HepG2 (cell line): Measurements from ENCODE around the gene DDRGK1. TPM values are rescaled to one million over a fixed set of nuclear protein-coding genes. Genes with fewer than 3 reads are reported as not detected.

Source experiments
- EED ChIP-seq: sonication (generic); formaldehyde crosslinking; IDR thresholded peaks from 2 replicates; pipeline ENCODE4 v1.5.0; 2020; ENCODE audit warnings: mild to moderate bottlenecking, missing genetic modification reagents
- GLI4 ChIP-seq: sonication (generic); formaldehyde crosslinking; IDR thresholded peaks from 2 replicates; pipeline ENCODE4 v1.5.1; 2020; ENCODE audit warnings: missing genetic modification reagents, mild to moderate bottlenecking, moderate library complexity, borderline replicate concordance
- MATR3 ChIP-seq: sonication (generic); formaldehyde crosslinking; IDR thresholded peaks from 2 replicates; pipeline ENCODE4 v1.4.0; 2020; ENCODE audit warnings: missing genetic modification reagents
- MZF1 ChIP-seq: sonication (generic); formaldehyde crosslinking; IDR thresholded peaks from 2 replicates; pipeline ENCODE4 v1.8.1; 2023; ENCODE audit warnings: mild to moderate bottlenecking, missing genetic modification reagents, borderline replicate concordance
- PCBP2 ChIP-seq: fragments of 200-400 bp; formaldehyde crosslinking; optimal IDR thresholded peaks from 2 replicates; pipeline ENCODE3; 2018; ENCODE audit warnings: low read length, low read depth; ENCODE audit not compliant: poor library complexity, severe bottlenecking
- TRIM24 ChIP-seq: sonication (generic); formaldehyde crosslinking; IDR thresholded peaks from 2 replicates; pipeline ENCODE4 v1.8.0; 2022; ENCODE audit warnings: mild to moderate bottlenecking, missing genetic modification reagents
- ZBTB38 ChIP-seq: sonication (generic); formaldehyde crosslinking; IDR thresholded peaks from 2 replicates; pipeline ENCODE4 v1.5.1; 2020; ENCODE audit warnings: mild to moderate bottlenecking, missing genetic modification reagents
- ZFP62 ChIP-seq: sonication (generic); formaldehyde crosslinking; IDR thresholded peaks from 2 replicates; pipeline ENCODE4 v1.4.0; 2020; ENCODE audit warnings: missing genetic modification reagents
- ZFX ChIP-seq: sonication (generic); formaldehyde crosslinking; IDR thresholded peaks from 2 replicates; pipeline ENCODE4 v1.4.0; 2020; ENCODE audit warnings: mild to moderate bottlenecking, low read depth, missing genetic modification reagents, moderate library complexity
- ZNF253 ChIP-seq: sonication (generic); formaldehyde crosslinking; IDR thresholded peaks from 2 replicates; pipeline ENCODE4 v1.8.0; 2022; ENCODE audit warnings: mild to moderate bottlenecking, missing genetic modification reagents, borderline replicate concordance
- ZNF766 ChIP-seq: sonication (generic); formaldehyde crosslinking; IDR thresholded peaks from 2 replicates; pipeline ENCODE4 v1.5.0; 2020; ENCODE audit warnings: missing genetic modification reagents, borderline replicate concordance
- ZSCAN21 ChIP-seq: sonication (generic); formaldehyde crosslinking; IDR thresholded peaks from 2 replicates; pipeline ENCODE4 v1.8.0; 2022; ENCODE audit warnings: mild to moderate bottlenecking, missing genetic modification reagents, moderate library complexity, borderline replicate concordance
- polyA plus RNA-seq, 8 experiments: library from polyadenylated mRNA; depleted of rRNA in 3 of 8; stranded (reverse) in 7 of 8; unstranded in 1 of 8; fragments of >200 nt; fragmentation: Illumina TruSeq in 4 of 8; extraction: Trizol in 4 of 8; gene quantifications; 2 replicates each; pipeline versions ENCODE4 v1.2.1 to v1.2.3, GENCODE V29; 2011 to 2016; ENCODE audit warnings: low read depth in 4 of 8, missing spikeins in 1 of 8, mixed read lengths in 1 of 8; ENCODE audit not compliant: insufficient read depth in 1 of 8
- total RNA-seq, 5 experiments: library from RNA; depleted of rRNA; stranded (reverse); fragments of >200 nt; fragmentation: Illumina TruSeq; extraction: Trizol; gene quantifications; 2 replicates each; pipeline ENCODE4 v1.2.3, GENCODE V29; 2016; ENCODE audit warnings: low read depth in 1 of 5
- TF ChIP-seq, protein P1 (sequence below): sonication (generic); formaldehyde crosslinking; IDR thresholded peaks from 2 replicates; pipeline ENCODE4; 2020; ENCODE audit warnings: missing genetic modification reagents, mild to moderate bottlenecking, borderline replicate concordance
- TF ChIP-seq, protein P2 (sequence below): IDR thresholded peaks from 2 replicates; pipeline ENCODE4 v1.6.1; 2016; ENCODE audit warnings: low read depth, control low read depth
- TF ChIP-seq, protein P3 (sequence below): sonication (generic); formaldehyde crosslinking; IDR thresholded peaks from 2 replicates; pipeline ENCODE4 v1.4.0; 2020; ENCODE audit warnings: mild to moderate bottlenecking, missing genetic modification reagents
- TF ChIP-seq, protein P4 (sequence below): sonication (generic); formaldehyde crosslinking; IDR thresholded peaks from 2 replicates; pipeline ENCODE4 v1.8.0; 2022; ENCODE audit warnings: missing genetic modification reagents, mild to moderate bottlenecking, borderline replicate concordance

The DDRGK1 gene
- total and polyA plus RNA-seq, 2 of the 13 experiments (the other 11 are each of a cell fraction or from before 2014, with no cell fraction given): 96.7 to 149 TPM

DNA sequence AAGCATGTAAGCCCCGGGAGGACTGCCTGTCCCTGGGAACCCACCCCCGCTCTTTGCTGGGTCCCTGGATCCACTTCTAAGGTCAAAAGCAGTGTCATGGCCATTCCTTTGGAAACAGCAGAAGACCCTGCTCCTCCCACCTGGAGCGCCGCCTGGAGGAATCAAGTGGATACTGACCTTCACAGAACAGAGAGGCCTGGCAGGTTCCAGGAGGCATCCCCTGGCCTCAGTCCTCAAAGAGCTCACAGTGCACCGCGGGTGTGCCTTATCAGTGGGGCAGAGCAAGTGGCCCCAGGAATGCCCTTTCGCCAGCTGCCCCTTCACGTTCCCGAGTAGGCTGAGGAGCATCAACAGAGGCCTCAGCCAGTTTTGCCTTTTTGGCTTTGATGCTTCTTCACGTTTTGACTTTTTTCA lies 45.6 kb upstream of the DDRGK1 start (continued):
- TF ChIP-seq, protein P1, sequence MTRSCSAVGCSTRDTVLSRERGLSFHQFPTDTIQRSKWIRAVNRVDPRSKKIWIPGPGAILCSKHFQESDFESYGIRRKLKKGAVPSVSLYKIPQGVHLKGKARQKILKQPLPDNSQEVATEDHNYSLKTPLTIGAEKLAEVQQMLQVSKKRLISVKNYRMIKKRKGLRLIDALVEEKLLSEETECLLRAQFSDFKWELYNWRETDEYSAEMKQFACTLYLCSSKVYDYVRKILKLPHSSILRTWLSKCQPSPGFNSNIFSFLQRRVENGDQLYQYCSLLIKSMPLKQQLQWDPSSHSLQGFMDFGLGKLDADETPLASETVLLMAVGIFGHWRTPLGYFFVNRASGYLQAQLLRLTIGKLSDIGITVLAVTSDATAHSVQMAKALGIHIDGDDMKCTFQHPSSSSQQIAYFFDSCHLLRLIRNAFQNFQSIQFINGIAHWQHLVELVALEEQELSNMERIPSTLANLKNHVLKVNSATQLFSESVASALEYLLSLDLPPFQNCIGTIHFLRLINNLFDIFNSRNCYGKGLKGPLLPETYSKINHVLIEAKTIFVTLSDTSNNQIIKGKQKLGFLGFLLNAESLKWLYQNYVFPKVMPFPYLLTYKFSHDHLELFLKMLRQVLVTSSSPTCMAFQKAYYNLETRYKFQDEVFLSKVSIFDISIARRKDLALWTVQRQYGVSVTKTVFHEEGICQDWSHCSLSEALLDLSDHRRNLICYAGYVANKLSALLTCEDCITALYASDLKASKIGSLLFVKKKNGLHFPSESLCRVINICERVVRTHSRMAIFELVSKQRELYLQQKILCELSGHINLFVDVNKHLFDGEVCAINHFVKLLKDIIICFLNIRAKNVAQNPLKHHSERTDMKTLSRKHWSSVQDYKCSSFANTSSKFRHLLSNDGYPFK (CRISPR knock-in tag): peak; percentile 78; the same call in 1 of the 2 replicates
- TF ChIP-seq ZFP62 (CRISPR knock-in tag) (no peak), MZF1 (CRISPR knock-in tag) (no peak), MATR3 (CRISPR knock-in tag) (no peak), ZNF766 (CRISPR knock-in tag) (no peak), GLI4 (CRISPR knock-in tag) (peak; percentile 30; the same call in 1 of the 2 replicates), ZFX (peak; percentile 53; the same call in 1 of the 2 replicates), ZBTB38 (CRISPR knock-in tag) (peak; percentile 81; the same call in 1 of the 2 replicates), ZNF253 (CRISPR knock-in tag) (no peak), ZSCAN21 (peak; percentile 28; the same call in 1 of the 2 replicates), TRIM24 (CRISPR knock-in tag) (no peak), PCBP2 (no peak), EED (CRISPR knock-in tag) (peak; percentile 79; the same call in 1 of the 2 replicates)
- TF ChIP-seq, protein P2, sequence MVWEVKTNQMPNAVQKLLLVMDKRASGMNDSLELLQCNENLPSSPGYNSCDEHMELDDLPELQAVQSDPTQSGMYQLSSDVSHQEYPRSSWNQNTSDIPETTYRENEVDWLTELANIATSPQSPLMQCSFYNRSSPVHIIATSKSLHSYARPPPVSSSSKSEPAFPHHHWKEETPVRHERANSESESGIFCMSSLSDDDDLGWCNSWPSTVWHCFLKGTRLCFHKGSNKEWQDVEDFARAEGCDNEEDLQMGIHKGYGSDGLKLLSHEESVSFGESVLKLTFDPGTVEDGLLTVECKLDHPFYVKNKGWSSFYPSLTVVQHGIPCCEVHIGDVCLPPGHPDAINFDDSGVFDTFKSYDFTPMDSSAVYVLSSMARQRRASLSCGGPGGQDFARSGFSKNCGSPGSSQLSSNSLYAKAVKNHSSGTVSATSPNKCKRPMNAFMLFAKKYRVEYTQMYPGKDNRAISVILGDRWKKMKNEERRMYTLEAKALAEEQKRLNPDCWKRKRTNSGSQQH: 0 out of 2 replicates have a peak, but pooled peaks have one; percentile 26
- TF ChIP-seq, protein P3, sequence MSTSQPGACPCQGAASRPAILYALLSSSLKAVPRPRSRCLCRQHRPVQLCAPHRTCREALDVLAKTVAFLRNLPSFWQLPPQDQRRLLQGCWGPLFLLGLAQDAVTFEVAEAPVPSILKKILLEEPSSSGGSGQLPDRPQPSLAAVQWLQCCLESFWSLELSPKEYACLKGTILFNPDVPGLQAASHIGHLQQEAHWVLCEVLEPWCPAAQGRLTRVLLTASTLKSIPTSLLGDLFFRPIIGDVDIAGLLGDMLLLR (CRISPR knock-in tag): no peak
- TF ChIP-seq, protein P4, sequence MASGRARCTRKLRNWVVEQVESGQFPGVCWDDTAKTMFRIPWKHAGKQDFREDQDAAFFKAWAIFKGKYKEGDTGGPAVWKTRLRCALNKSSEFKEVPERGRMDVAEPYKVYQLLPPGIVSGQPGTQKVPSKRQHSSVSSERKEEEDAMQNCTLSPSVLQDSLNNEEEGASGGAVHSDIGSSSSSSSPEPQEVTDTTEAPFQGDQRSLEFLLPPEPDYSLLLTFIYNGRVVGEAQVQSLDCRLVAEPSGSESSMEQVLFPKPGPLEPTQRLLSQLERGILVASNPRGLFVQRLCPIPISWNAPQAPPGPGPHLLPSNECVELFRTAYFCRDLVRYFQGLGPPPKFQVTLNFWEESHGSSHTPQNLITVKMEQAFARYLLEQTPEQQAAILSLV (CRISPR knock-in tag): peak; percentile 47; the same call in 1 of the 2 replicates
